HG02642 (cell line): ENCODE data around the gene FIBCD1.
"Not testable (repeated sequence)": the region's sequence is repeated elsewhere in the genome, so short reads cannot be mapped to it uniquely, and the experiment has no call there.

Experiments
- ATAC-seq: cut with Tn5 transposase; IDR thresholded peaks from one replicate; pipeline ENCODE4 v1.9.1; 2021; ENCODE audit warnings: mild to moderate bottlenecking; ENCODE audit not compliant: unreplicated experiment, poor library complexity

The FIBCD1 gene

GRCh38 chr9:130956636-130957450, 17.8 kb upstream of the FIBCD1 start:
- no peak for ATAC-seq

GRCh38 chr9:130955947-130956621, 17.0 kb upstream of the FIBCD1 start:
- ATAC-seq: no peak

GRCh38 chr9:130954925-130955324, 15.9 kb upstream of the FIBCD1 start:
- not testable (repeated sequence) for ATAC-seq

- no peak for ATAC-seq
These were observed 15.3 kb upstream of the FIBCD1 start for GRCh38 chr9:130954317-130954716.

- ATAC-seq: no peak
These were observed 13.2 kb upstream of the FIBCD1 start for GRCh38 chr9:130952065-130952762.

- no peak for ATAC-seq
These were observed 10.9 kb upstream of the FIBCD1 start for GRCh38 chr9:130950039-130950311.

- ATAC-seq: no peak
These were observed 10.4 kb upstream of the FIBCD1 start for GRCh38 chr9:130949188-130950038.

DNA sequence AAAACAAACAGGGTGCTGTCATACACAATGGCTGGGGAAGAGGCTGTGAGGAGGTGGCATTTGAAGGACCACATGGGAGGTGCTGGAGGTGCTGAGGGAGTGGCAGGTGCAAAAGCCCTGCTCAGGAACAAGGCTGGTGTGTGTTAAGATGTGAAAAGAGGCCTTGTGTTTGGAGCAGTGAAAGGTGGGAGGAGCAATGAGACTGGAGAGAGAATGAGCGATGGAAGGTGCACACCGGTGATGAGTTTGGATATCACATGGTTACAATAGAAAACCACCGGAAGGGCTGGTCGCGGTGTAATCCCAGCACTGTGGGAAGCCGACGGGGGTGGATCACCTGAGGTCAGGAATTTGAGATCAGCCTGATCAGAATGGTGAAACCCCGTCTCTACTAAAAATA, 9.2 kb upstream of the FIBCD1 start:
- ATAC-seq: no peak

GRCh38 chr9:130947618-130948140, 8.6 kb upstream of the FIBCD1 start:
- ATAC-seq: no peak

DNA sequence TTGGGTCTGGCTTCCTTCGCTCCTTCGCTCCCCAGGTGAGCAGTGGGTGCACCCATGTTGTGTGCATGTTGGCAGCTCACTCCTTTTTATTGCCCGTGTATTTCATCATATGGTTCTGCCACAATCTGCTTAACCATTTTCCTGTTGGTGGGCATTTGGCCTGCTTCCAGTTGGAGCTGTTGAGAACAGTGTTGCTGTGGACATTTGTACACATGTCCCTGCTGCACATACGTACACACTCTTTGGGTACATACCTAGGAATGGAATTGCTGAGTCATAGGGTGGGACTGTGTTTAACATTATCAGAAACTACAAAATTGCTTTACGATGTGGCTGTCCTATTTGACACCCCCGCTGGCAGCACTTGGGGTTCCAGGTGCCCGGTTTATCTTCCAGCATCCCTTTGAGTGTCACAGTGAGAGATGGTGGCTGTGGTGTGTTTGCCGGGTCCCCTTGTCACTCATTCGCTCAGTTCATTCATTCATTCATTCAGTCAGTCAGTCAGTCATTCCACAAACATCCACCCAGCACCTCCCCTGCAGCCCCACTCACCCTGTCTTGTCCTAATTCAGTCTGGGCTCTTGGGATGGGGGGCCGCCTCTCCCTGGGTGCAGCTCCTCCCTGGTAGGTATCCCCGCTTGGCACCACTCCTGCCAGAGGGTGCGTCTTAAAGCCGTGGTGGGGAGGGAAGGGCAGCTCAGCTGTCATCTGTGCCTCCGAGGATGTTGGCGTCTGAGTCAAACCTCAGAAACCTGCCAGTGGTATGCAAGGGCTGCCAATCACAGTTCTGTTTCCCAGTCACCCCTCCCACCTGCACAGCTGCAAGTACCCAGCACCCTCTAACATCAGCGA, 7.9 kb upstream of the FIBCD1 start:
- no peak for ATAC-seq

- no peak for ATAC-seq
These were observed 6.1 kb upstream of the FIBCD1 start for GRCh38 chr9:130945173-130945572.

- no peak for ATAC-seq
These were observed 5.5 kb upstream of the FIBCD1 start for GRCh38 chr9:130944510-130945058.

- ATAC-seq: no peak
These were observed 4.7 kb upstream of the FIBCD1 start for GRCh38 chr9:130943777-130944176.

- no peak for ATAC-seq
These were observed 4.2 kb upstream of the FIBCD1 start for GRCh38 chr9:130943221-130943620.

DNA sequence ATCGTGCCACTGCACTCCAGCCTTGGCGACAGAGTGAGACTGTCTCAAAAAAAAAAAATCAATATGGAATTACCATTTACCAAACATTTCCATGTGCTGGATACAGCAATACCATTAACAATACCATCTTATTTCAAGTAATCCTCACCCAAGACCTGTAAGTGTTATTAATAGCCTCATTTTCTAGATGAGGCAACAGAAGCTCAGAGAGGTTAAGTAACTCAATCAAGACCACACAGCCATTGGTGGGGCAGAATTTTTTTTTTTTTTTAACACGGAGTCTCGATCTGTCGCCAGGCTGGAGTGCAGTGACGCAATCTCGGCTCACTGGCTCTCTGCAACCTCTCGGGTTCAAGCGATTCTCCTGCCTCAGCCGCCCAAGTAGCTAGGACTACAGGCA, 3.6 kb upstream of the FIBCD1 start:
- ATAC-seq: no peak

GRCh38 chr9:130942084-130942483, 3.0 kb upstream of the FIBCD1 start:
- no peak for ATAC-seq

GRCh38 chr9:130940693-130941576, 1.9 kb upstream of the FIBCD1 start:
- ATAC-seq: peak; percentile 62

DNA sequence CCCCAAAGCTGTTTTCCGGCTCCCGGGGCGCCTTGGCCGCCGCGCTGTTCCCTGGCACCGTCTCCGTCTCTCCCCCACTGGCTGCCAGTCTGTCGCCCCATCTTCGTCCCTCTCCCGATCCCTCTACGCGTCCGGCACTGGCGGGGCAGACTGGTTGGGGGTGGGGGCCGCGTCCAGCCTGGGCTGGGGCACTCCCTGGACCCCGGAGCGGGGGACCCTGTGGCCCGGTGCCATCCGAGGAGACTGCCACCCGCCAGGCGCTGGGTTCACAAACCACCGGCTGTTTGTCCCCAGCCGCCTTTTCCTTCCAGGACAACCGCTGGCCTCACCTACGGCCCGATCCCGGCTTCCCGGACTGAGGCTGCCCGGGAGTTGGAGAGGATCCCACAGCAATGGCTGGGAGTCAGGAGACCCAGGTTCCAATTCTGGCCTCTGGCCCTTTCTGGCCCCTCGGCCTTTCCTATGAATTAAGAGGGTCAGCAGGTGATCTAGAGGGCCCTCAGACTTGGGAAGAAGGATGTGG, 1.0 kb upstream of the FIBCD1 start:
- no peak for ATAC-seq
